Cardiac septum (tissue), 1 donor: ENCODE measurements around the gene CYBC1. TPM values are rescaled to one million over a fixed set of nuclear protein-coding genes. Genes with fewer than 3 reads are reported as not detected.
"Not testable (repeated sequence)": the region's sequence is repeated elsewhere in the genome, so short reads cannot be mapped to it uniquely, and the experiment has no call there.

Source experiments
- DNase-seq: peaks from one replicate; pipeline ENCODE4 v3.0.0-alpha.2; 2020; ENCODE audit warnings: low spot score
- intact Hi-C: fragments of 100-400 bp; cut with DNase I; formaldehyde crosslinking; loops from one replicate; pipeline ENCODE4 v1.14.0; 2022
- total RNA-seq: library from RNA; stranded (reverse); fragmentation: NEBNext Ultra II Directional; extraction: Animal tissue kit (Norgen Biotek cat#: 25700); gene quantifications from one replicate; pipeline ENCODE4 v1.2.1, GENCODE V29; 2021
- donor health status: DM: no; HTN: no; CAD: no.

The CYBC1 gene
- total RNA-seq, 1 donor from 2014 or later: 37.4 TPM

- intact Hi-C loops, DNase-seq: not testable (repeated sequence)
Observed at GRCh38 chr17:82453151-82453550, 2.6 kb upstream of the CYBC1 start.

GRCh38 chr17:82452162-82452561 is 1.6 kb upstream of the CYBC1 start:
- DNase-seq: no peak
- intact Hi-C loops: no loop called here

- intact Hi-C loops: no loop called here
- DNase-seq: no peak
Observed at GRCh38 chr17:82449883-82450356, 632 bp downstream of the CYBC1 start.

GRCh38 chr17:82449131-82449882 is 1.2 kb downstream of the CYBC1 start:
- intact Hi-C loops: no loop called here
- no peak for DNase-seq

GRCh38 chr17:82447876-82448275 is 2.7 kb downstream of the CYBC1 start:
- intact Hi-C loops: no loop called here
- DNase-seq: no peak

GRCh38 chr17:82446649-82447048 is 3.9 kb downstream of the CYBC1 start:
- no peak for DNase-seq
- intact Hi-C loops: no loop called here

GRCh38 chr17:82446124-82446523 is 4.4 kb downstream of the CYBC1 start:
- intact Hi-C loops: no loop called here
- DNase-seq: no peak

GRCh38 chr17:82445542-82445941 is 5.0 kb downstream of the CYBC1 start:
- intact Hi-C loops: no loop called here
- no peak for DNase-seq

- intact Hi-C loops: no loop called here
- no peak for DNase-seq
Observed at GRCh38 chr17:82444941-82445521, 5.5 kb downstream of the CYBC1 start.

GRCh38 chr17:82444284-82444893 is 6.2 kb downstream of the CYBC1 start:
- intact Hi-C loops: no loop called here
- no peak for DNase-seq

GRCh38 chr17:82443465-82444283 is 6.9 kb downstream of the CYBC1 start:
- intact Hi-C loops: no loop called here
- DNase-seq: no peak

- DNase-seq: no peak
- intact Hi-C loops: no loop called here
Observed at GRCh38 chr17:82442643-82443464, 7.7 kb downstream of the CYBC1 start.

GRCh38 chr17:82441691-82442487 is 8.7 kb downstream of the CYBC1 start:
- intact Hi-C loops: no loop called here
- DNase-seq: no peak

- no peak for DNase-seq
- intact Hi-C loops: no loop called here
Observed at GRCh38 chr17:82440991-82441627, 9.4 kb downstream of the CYBC1 start.

GRCh38 chr17:82440469-82440981 is 10.0 kb downstream of the CYBC1 start:
- DNase-seq: no peak
- intact Hi-C loops: no loop called here

GRCh38 chr17:82439829-82440365 is 10.7 kb downstream of the CYBC1 start:
- no peak for DNase-seq
- intact Hi-C loops: no loop called here

- DNase-seq: no peak
- intact Hi-C loops: no loop called here
Observed at GRCh38 chr17:82439194-82439828, 11.2 kb downstream of the CYBC1 start.
